ENCODE data around the gene CREB3L2.

Gene CREB3L2

GRCh38 chr7:137871170-137871915, 130.5 kb downstream of the CREB3L2 start:
- DNase-seq (ENCODE audit: low read depth) = no peak
- TF ChIP-seq, protein P1, sequence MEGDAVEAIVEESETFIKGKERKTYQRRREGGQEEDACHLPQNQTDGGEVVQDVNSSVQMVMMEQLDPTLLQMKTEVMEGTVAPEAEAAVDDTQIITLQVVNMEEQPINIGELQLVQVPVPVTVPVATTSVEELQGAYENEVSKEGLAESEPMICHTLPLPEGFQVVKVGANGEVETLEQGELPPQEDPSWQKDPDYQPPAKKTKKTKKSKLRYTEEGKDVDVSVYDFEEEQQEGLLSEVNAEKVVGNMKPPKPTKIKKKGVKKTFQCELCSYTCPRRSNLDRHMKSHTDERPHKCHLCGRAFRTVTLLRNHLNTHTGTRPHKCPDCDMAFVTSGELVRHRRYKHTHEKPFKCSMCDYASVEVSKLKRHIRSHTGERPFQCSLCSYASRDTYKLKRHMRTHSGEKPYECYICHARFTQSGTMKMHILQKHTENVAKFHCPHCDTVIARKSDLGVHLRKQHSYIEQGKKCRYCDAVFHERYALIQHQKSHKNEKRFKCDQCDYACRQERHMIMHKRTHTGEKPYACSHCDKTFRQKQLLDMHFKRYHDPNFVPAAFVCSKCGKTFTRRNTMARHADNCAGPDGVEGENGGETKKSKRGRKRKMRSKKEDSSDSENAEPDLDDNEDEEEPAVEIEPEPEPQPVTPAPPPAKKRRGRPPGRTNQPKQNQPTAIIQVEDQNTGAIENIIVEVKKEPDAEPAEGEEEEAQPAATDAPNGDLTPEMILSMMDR (IDR thresholded peaks at IDR 0.05; ENCODE audit: low read length, missing control alignments) = no peak

DNA sequence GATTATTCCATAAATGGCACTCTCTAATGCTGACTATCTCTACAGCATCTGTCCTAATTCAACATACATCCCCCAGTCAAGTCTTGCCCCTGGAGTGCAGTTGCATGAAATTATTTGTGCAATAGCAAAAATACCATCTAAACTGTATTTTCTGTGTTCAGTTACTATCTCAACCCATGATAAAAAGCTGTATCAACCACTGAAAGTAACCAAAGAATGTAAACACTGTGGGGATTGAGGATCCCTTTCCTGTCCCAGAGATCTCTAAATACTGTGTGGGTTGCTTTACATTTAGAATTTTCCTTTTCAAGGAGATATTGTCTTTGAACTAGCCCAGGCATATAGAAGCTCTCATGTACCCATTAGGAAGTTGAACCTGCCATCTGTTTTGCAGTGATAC, 131.2 kb downstream of the CREB3L2 start:
- DNase-seq (ENCODE audit: low read depth) = no peak
- TF ChIP-seq, protein P1 (IDR thresholded peaks at IDR 0.05; ENCODE audit: low read length, missing control alignments) = no peak
- no peak overlapping the region for H3K4me3 ChIP-seq (replicated peaks; ENCODE audit: low read depth, low read length)

More at GRCh38 chr7:137871170-137871915, 130.5 kb downstream of the CREB3L2 start:
- no peak overlapping the region for H3K4me3 ChIP-seq (replicated peaks; ENCODE audit: low read depth, low read length)

DNA sequence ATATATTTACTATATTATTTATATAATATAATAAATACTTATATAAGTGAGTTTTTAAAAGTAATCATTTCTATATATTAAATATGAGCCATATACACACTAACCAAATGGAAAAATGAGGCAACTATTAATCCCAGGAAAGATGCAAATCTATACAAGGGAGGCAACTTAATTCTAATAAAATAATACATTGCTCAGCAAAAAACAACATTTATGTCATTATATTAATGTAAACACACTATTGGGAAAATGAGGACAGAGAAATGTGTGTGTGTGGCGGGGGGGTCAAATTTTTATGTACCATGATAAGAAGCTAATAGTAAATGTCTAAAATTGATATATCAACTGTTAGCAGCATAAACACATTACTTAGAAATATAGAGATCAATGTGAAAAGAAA, 131.8 kb downstream of the CREB3L2 start:
- DNase-seq (ENCODE audit: low read depth) = no peak
- no peak overlapping the region for H3K4me3 ChIP-seq (replicated peaks; ENCODE audit: low read depth, low read length)
- TF ChIP-seq, protein P1 (IDR thresholded peaks at IDR 0.05; ENCODE audit: low read length, missing control alignments) = no peak

- no peak overlapping the region for H3K4me3 ChIP-seq (replicated peaks; ENCODE audit: low read depth, low read length)
- DNase-seq (ENCODE audit: low read depth) = no peak
- TF ChIP-seq, protein P1 (IDR thresholded peaks at IDR 0.05; ENCODE audit: low read length, missing control alignments) = no peak
Measured at GRCh38 chr7:137869260-137869659, 132.6 kb downstream of the CREB3L2 start.

DNA sequence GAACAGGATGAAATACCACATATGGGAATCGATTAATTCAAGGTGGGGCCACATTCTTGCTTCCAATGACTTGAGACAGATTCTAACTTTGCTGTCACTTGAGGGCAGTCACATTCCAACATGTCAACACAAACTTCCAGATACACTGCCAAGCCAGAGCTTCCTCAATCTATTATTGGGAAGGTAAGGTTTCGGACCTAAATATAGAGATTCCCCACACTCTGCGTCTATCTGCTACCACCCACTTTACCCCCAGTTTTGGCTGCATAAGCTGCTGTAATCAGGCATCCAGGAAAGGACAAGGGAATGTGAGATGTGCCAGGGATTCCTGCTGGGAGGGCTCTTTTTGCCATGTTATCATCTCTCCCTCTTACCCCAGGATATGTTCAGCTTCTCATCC, 134.6 kb downstream of the CREB3L2 start:
- no peak for DNase-seq (ENCODE audit: low read depth)
- no peak overlapping the region for H3K4me3 ChIP-seq (replicated peaks; ENCODE audit: low read depth, low read length)
- TF ChIP-seq, protein P1 (IDR thresholded peaks at IDR 0.05; ENCODE audit: low read length, missing control alignments) = no peak

GRCh38 chr7:137865764-137866163, 136.1 kb downstream of the CREB3L2 start:
- TF ChIP-seq, protein P1 (IDR thresholded peaks at IDR 0.05; ENCODE audit: low read length, missing control alignments) = no peak
- DNase-seq (ENCODE audit: low read depth) = no peak
- H3K4me3 ChIP-seq (replicated peaks; ENCODE audit: low read depth, low read length) = no peak overlapping the region

GRCh38 chr7:137862964-137863363, 138.9 kb downstream of the CREB3L2 start:
- TF ChIP-seq, protein P1 (IDR thresholded peaks at IDR 0.05; ENCODE audit: low read length, missing control alignments) = no peak
- DNase-seq (ENCODE audit: low read depth) = no peak
- H3K4me3 ChIP-seq (replicated peaks; ENCODE audit: low read depth, low read length) = no peak overlapping the region

All from fibroblast of pulmonary artery (primary cell).